Right lung (tissue), 5 donors: ENCODE data around the gene DEPDC5. TPM values are rescaled to one million over a fixed set of nuclear protein-coding genes. Genes with fewer than 3 reads are reported as not detected.

Experiments used
- DNase-seq, 2 donors: peaks; one replicate each; pipeline ENCODE4 v3.0.0-alpha.2; 2013
- polyA plus RNA-seq, 5 donors: library from polyadenylated mRNA; unstranded; fragments of 120-200 nt; gene quantifications; one replicate each; pipeline versions ENCODE4 v1.2.1 to v1.2.3, GENCODE V29; 2013; ENCODE audit warnings: inconsistent platforms in 1 of 5, low replicate concordance in 1 of 5; ENCODE audit not compliant: insufficient read length in 5 of 5, insufficient read depth in 1 of 5

Gene DEPDC5
- polyA plus RNA-seq, 5 donors: 12.2 to 19.4 (median 15.1) TPM

GRCh38 chr22:31950226-31950625 is 196.4 kb downstream of the DEPDC5 start:
- DNase-seq: no peak

GRCh38 chr22:31951194-31952093 is 197.6 kb downstream of the DEPDC5 start:
- DNase-seq: no peak

- no peak for DNase-seq
These were observed 198.2 kb downstream of the DEPDC5 start for GRCh38 chr22:31952094-31952401.

GRCh38 chr22:31952472-31952871 is 198.7 kb downstream of the DEPDC5 start:
- DNase-seq: no peak

- DNase-seq: no peak
These were observed 199.4 kb downstream of the DEPDC5 start for GRCh38 chr22:31953261-31953660.

GRCh38 chr22:31954535-31955523 is 201.0 kb downstream of the DEPDC5 start:
- no peak for DNase-seq

GRCh38 chr22:31956360-31956759 is 202.5 kb downstream of the DEPDC5 start:
- DNase-seq: no peak

Other genes with a start within 250 kb of the DEPDC5 start
- gene PISD, start 91.8 kb upstream of the DEPDC5 start, polyA plus RNA-seq: 10 to 100 TPM; 21.4 to 27.8 (median 27.1) TPM
- 10 to 100 TPM; 23.3 to 31.5 (median 27.0) TPM for gene PRR14L, start 3.9 kb upstream of the DEPDC5 start, polyA plus RNA-seq
- gene YWHAH, start 190.5 kb downstream of the DEPDC5 start, polyA plus RNA-seq: 100 to 1,000 TPM in 4 of 5 donors, 10 to 100 TPM in 1; 89.4 to 125 (median 114) TPM